Memory B cell (primary cell): ENCODE measurements around the gene CEP85L.

Experiments
- ATAC-seq: fragments of 150-1000 bp; cut with Tn5 transposase; 2 replicates; pipeline ENCODE4 v1.10.0; 2021; ENCODE audit warnings: low read depth, mild to moderate bottlenecking, moderate library complexity
- DNase-seq, 2 donors: peaks; one replicate each; pipeline ENCODE4 v3.0.0; 2022; ENCODE audit warnings: low spot score in 2 of 2
- H3K27ac Mint-ChIP-seq: one replicate; pipeline ENCODE4 v1.8.0; 2022; ENCODE audit warnings: mild to moderate bottlenecking, moderate library complexity, mixed read lengths
- H3K27me3 Mint-ChIP-seq: one replicate; pipeline ENCODE4 v1.8.0; 2022; ENCODE audit warnings: mixed read lengths
- H3K36me3 Mint-ChIP-seq: one replicate; pipeline ENCODE4 v1.8.0; 2022; ENCODE audit warnings: mild to moderate bottlenecking, mixed read lengths
- H3K4me1 Mint-ChIP-seq: one replicate; pipeline ENCODE4 v1.8.0; 2022; ENCODE audit warnings: mixed read lengths
- H3K4me3 Mint-ChIP-seq: one replicate; pipeline ENCODE4 v1.8.0; 2022; ENCODE audit warnings: mild to moderate bottlenecking, moderate library complexity, mixed read lengths
- H3K9me3 Mint-ChIP-seq: one replicate; pipeline ENCODE4 v1.8.0; 2022; ENCODE audit warnings: mixed read lengths

The CEP85L gene

DNA sequence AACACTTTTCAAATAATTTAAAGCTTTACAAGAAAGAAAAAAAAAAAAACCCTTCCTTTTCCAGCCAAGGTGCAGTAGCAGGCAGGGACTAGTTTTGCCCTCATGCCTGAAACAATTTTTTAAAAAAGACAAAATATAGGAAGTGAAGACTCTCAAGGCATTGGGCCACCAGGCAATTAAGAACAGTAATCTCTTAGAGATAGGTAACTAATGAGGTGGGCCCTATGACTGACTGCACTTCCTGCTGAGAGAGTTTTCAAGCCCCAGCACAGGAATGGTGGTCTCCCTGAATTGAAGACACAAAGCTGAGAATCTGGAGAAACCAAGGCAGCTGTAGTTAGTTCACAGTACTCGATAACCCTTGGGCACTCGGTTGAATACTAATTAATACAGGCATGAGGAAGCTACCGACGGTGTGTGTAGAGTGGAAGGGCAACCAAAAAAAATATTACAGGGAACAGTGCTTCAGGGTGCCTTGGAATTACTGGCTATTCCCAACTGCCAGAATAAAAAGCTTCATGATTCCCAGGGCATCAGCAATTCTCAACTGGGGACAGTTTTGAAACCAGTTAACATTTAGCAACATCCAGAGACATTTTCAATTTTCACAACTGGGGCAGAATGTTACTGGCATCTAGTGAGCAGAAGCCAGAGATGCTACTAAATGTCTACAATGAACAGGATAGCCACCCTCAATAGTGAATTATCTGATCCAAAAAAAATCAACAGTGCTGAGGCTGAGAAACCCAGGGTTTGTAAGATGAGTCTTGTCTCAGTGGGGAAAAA is 139.3 kb downstream of the CEP85L start:
- Mint-ChIP-seq H3K9me3 (no peaks in the 10 kb centered on the region), H3K27ac (peak overlapping the region; percentile 18), H3K36me3 (peaks cover 14% of the 10 kb centered on the region), H3K4me3 (no peak overlapping the region), H3K27me3 (no peaks in the 10 kb centered on the region), H3K4me1 (peaks cover 12% of the 10 kb centered on the region)
- DNase-seq (no peak), ATAC-seq (no peak)

DNA sequence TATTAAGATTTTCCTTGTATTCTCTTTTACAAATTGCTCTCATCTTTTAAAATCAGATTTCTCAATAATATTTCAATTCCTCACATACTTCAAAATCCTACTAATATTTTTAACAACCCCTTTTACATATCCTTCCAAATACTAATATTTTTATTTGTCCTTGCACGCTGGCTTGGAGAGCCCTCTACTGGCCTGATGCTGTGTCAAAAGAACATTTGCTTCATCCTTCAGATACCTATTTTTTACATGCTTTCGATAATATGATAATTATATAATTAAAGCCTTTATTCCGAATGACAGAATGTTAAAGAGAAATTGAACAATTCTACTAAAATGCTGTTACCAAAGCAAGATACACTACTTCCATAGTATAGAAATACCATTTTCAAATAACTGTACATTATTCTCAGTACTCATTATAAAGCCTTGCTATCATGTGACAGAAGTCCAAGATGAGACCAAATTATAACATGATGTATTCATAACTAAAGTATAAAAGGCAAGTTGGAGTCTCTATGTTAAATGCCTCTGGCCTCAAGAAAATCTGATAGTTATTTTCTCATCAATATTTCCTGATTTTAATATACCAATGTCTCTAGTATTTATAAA is 142.3 kb downstream of the CEP85L start:
- ATAC-seq = no peak
- no peak overlapping the region for H3K27ac Mint-ChIP-seq
- no peaks in the 10 kb centered on the region for H3K27me3 Mint-ChIP-seq
- H3K4me1 Mint-ChIP-seq = peaks cover 11% of the 10 kb centered on the region
- H3K9me3 Mint-ChIP-seq = no peaks in the 10 kb centered on the region
- peaks cover 18% of the 10 kb centered on the region for H3K36me3 Mint-ChIP-seq
- H3K4me3 Mint-ChIP-seq = no peak overlapping the region
- no peak for DNase-seq

DNA sequence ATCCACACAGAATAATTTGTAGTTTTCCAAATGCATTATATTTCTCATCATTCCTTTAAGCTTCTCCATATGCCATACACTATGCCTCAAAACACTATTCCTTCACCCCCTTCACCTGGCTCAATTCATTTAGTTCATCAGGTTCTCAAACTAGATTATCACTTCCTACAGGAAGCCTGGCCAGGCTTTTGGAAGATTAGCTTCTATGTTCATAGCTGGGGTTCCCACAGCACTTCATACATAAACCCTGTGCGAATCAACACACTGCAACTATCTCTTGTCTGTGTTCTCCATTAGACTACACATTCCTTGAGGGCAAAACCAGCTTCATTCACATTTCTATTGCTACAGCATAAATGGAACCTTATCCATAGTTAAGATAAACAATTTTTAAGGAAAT is 143.8 kb downstream of the CEP85L start:
- H3K9me3 Mint-ChIP-seq = no peaks in the 10 kb centered on the region
- ATAC-seq (no peak), DNase-seq (no peak)
- no peaks in the 10 kb centered on the region for H3K27me3 Mint-ChIP-seq
- H3K4me1 Mint-ChIP-seq = peaks cover 9% of the 10 kb centered on the region
- H3K36me3 Mint-ChIP-seq = peaks cover 21% of the 10 kb centered on the region
- H3K27ac Mint-ChIP-seq = no peak overlapping the region
- no peak overlapping the region for H3K4me3 Mint-ChIP-seq

DNA sequence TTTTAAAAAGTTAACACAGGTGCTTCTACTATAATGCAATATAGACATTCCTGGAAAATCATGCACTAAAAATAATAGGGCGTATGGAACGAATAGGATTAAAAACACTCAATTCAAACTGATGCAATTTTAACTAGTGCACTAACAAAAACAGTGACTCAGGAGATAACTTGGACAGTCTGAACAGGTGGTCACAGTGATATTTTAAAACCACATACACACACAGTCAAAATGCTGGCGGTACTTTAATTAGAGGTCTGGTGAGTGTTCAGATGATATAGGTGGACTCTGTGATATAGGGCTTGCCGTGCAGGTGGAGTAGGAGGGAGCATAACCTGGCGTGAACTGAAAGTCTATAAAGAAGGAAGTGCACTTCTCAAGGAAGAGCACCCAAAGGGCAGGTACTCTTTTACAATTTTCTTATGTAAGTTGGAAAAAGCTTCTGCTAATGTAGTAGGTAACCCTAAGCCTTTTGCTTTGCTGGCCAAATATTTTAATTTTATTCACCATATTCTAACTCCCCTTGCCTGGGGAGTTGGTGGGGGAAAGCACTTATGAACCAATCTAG is 145.2 kb downstream of the CEP85L start:
- H3K4me3 Mint-ChIP-seq = no peak overlapping the region
- peak overlapping the region; percentile 54 for H3K27ac Mint-ChIP-seq
- H3K9me3 Mint-ChIP-seq = no peaks in the 10 kb centered on the region
- DNase-seq = no peak
- H3K36me3 Mint-ChIP-seq = peaks cover 26% of the 10 kb centered on the region
- peaks cover 9% of the 10 kb centered on the region for H3K4me1 Mint-ChIP-seq
- no peaks in the 10 kb centered on the region for H3K27me3 Mint-ChIP-seq
- ATAC-seq = no peak

DNA sequence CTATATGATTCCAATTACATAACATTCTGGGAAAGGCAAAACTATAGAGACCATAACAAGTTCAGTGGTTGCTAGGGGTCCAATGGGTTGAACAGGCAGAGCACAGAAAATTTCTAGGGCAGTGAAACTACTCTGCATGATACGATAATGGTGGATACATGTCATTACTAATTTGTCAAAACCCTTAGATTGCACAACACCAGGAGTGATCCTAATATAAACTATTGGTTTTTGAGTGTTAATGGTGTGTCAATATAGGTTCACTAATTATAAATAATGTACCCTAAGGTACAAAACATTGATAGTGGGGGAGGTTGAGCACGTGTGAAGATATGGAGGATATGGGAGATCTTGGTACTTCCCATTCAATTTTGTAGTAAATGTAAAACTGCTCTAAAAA is 145.7 kb downstream of the CEP85L start:
- Mint-ChIP-seq H3K9me3 (peaks cover 2% of the 10 kb centered on the region), H3K4me1 (peaks cover 9% of the 10 kb centered on the region), H3K36me3 (peaks cover 30% of the 10 kb centered on the region), H3K27ac (no peak overlapping the region), H3K27me3 (no peaks in the 10 kb centered on the region), H3K4me3 (no peak overlapping the region)
- no peak for DNase-seq
- no peak for ATAC-seq

DNA sequence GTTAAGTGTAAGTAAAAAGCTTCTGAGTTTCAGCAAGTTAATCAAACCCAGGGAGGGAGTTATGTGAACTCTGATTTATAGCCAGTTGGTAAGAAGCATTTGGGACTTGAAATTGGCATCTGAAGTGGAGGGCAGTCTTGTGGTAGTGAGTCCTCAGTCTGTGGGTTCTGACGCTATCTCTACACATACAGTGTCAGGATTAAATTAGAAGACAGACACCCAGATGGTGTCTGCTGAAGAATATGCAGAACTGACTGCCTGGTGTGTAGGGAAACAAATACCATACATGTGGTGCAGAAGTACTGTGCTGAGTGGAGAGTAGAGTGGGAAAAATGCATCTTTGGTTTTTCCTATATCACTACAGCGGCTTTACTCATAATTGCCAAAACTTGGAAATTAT is 146.8 kb downstream of the CEP85L start:
- ATAC-seq (no peak), DNase-seq (no peak)
- Mint-ChIP-seq H3K27me3 (no peaks in the 10 kb centered on the region), H3K27ac (no peak overlapping the region), H3K4me3 (no peak overlapping the region), H3K4me1 (peaks cover 9% of the 10 kb centered on the region), H3K9me3 (peaks cover 2% of the 10 kb centered on the region), H3K36me3 (peaks cover 36% of the 10 kb centered on the region)

DNA sequence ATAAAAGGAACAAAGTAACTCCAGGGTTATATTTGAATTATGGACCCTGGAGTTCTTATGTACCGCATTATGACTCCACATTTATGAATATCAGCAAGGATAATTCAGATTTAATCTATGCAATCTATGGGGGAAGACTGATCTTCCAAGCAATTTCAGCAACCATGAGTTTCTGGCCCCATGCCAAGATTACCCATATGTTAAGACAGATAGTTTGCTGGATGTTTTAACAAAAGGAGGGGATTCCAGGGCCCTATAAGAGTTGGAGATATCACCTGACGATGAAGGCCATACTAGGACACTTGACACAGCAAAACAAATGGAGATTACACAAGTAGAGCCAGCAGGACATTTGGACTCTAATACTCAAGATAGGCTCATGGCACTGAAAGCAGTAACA is 149.2 kb downstream of the CEP85L start:
- H3K4me3 Mint-ChIP-seq = no peak overlapping the region
- H3K27me3 Mint-ChIP-seq = no peaks in the 10 kb centered on the region
- H3K36me3 Mint-ChIP-seq = peaks cover 42% of the 10 kb centered on the region
- no peak for DNase-seq
- H3K27ac Mint-ChIP-seq = no peak overlapping the region
- peaks cover 10% of the 10 kb centered on the region for H3K4me1 Mint-ChIP-seq
- peaks cover 2% of the 10 kb centered on the region for H3K9me3 Mint-ChIP-seq
- ATAC-seq = no peak

DNA sequence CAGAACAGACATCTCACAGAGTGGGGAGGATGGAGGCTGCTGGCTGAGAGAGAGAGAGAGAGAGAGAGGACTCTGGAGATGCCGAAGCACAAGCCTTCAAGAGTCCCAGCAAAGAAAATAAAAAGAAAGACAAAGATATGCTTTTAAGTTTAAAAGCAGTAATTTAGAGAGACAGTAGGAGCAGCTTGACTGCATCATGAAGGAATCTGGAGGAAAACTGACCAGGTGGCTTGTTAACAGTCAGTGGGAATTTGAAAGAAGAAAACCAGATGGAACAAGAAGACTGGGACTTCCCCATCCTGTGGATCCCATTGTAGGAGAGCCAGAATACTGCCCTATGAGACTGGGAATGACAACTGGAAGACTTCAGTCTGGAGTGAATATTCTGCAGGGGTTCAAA is 149.6 kb downstream of the CEP85L start:
- Mint-ChIP-seq H3K27me3 (no peaks in the 10 kb centered on the region), H3K4me1 (peaks cover 7% of the 10 kb centered on the region), H3K9me3 (peaks cover 2% of the 10 kb centered on the region), H3K36me3 (peaks cover 44% of the 10 kb centered on the region), H3K27ac (peak overlapping the region; percentile 31), H3K4me3 (no peak overlapping the region)
- DNase-seq (no peak), ATAC-seq (no peak)

DNA sequence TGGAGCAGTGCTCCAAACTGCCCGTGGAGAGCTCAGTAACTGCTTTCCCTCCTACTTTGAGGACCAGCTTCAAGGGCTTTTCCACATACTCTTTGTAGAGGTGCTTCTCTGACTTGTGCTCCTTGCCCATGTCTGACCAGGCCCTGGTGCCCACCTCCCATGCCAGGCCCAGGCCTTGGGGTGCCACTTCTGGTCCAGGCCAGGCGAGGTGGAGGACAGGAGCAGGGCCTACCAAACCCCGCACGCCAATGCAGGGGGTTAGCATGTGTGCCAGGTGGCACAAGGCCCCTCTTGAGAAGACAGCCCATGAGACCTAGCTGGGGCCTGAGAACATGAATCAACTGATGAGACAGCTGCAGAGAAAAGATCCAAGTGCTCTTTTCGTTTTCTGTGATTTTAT is 150.3 kb downstream of the CEP85L start:
- Mint-ChIP-seq H3K4me1 (peaks cover 4% of the 10 kb centered on the region), H3K27me3 (no peaks in the 10 kb centered on the region), H3K4me3 (no peak overlapping the region), H3K36me3 (peaks cover 43% of the 10 kb centered on the region), H3K9me3 (peaks cover 2% of the 10 kb centered on the region), H3K27ac (no peak overlapping the region)
- DNase-seq = no peak
- no peak for ATAC-seq

DNA sequence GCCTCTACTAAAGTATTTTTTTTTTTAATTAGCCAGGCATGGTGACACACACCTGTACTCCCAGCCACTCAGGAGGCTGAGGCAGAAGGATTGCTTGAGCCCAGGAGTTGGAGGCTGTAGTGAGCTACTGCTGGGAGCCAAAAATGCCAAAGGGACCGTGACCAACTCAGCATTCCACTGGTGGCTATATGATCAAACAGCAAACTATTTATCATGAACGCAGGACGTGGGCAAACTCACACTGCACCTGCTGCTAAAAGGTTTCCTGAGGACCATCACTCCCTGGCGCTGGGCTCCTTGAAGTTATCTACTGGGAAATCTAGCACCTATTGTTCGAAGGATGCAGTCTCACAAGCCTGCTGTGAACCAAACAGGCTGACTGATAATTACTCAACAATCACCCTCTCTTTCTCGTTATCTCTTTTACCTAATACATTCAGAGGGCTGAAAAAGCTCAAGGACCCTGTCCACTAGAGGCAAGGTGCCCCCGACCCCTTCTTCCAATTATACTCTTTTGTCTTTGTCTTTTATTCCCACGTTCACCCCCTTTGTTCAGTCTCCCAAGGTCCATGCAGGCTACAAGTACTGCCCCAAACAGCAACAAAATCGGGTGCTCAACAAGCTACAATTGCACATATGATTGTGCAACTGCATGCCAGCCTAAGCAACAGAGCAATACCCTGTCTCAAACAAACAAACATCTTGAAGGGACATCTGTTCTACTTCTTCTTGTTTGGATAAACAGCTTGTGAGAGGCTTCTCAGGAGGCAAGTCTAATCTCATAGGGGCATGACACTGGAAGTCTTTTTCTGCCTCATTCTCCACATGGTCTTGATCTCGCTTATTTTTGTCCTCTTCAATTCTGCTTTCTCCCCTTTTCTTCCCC is 151.0 kb downstream of the CEP85L start:
- H3K9me3 Mint-ChIP-seq = peaks cover 2% of the 10 kb centered on the region
- no peak overlapping the region for H3K27ac Mint-ChIP-seq
- H3K4me1 Mint-ChIP-seq = peaks cover 3% of the 10 kb centered on the region
- no peak for ATAC-seq
- no peaks in the 10 kb centered on the region for H3K27me3 Mint-ChIP-seq
- H3K36me3 Mint-ChIP-seq = peaks cover 41% of the 10 kb centered on the region
- no peak overlapping the region for H3K4me3 Mint-ChIP-seq
- no peak for DNase-seq

DNA sequence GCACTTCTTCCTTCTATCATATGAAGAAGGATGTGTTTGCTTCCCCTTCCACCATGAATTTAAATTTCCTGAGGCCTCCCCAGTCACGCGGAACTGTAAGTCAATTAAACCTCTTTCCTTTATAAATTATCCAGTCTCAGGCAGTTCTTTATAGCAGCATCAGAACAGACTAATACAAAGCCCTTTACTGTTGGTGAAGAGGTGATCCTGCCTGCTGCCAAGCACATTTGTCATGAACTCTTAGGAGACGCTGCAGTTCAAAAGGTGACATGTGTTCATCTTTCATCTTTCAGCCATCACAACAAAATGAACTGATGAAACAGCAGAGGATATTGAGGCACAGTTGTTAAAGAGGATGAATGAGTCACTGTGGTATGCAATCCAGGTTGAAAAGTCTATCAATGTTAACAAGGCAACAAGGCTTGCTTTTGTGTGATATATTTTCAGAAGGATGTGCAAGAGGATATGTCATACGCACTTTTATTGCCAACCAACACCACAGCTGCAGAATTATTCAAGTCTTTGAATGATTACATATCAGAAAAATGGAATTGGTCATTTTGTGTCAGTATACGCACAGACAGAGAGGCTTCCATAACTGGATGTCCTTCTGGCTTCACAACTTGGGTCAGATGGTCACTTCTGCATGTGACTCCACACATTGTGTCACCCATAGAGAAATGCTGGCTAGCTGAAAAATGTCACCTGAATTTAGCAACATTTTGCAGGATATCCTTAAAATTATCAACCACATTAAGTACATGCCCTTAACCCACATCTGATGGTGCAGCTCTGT is 155.7 kb downstream of the CEP85L start:
- H3K9me3 Mint-ChIP-seq = no peaks in the 10 kb centered on the region
- H3K4me3 Mint-ChIP-seq = no peak overlapping the region
- H3K27me3 Mint-ChIP-seq = no peaks in the 10 kb centered on the region
- DNase-seq = no peak
- peaks cover 3% of the 10 kb centered on the region for H3K4me1 Mint-ChIP-seq
- no peak for ATAC-seq
- peaks cover 50% of the 10 kb centered on the region for H3K36me3 Mint-ChIP-seq
- no peak overlapping the region for H3K27ac Mint-ChIP-seq

DNA sequence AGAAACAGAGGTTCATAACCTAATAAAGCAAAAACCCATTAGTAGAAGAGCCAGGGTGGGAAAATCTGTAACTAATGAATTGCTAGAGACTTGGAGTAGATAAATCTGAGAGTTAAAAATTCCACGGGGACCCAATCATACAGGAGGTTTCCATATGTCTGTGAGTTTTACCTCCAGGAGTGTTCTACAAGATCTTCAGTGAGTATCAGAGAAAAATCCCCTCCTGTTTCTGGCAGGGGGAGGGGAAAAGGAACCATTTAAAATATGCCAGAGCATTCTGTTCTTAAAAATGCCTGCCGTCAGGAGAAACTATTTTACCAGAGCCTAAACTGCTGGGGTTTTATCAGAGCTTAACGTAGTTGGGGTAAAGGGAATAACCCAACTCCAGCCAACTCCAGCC is 157.3 kb downstream of the CEP85L start:
- H3K4me3 Mint-ChIP-seq = no peak overlapping the region
- H3K9me3 Mint-ChIP-seq = peaks cover 4% of the 10 kb centered on the region
- no peak for ATAC-seq
- no peaks in the 10 kb centered on the region for H3K27me3 Mint-ChIP-seq
- no peak for DNase-seq
- H3K27ac Mint-ChIP-seq = no peak overlapping the region
- peaks cover 58% of the 10 kb centered on the region for H3K36me3 Mint-ChIP-seq
- H3K4me1 Mint-ChIP-seq = peaks cover 3% of the 10 kb centered on the region

DNA sequence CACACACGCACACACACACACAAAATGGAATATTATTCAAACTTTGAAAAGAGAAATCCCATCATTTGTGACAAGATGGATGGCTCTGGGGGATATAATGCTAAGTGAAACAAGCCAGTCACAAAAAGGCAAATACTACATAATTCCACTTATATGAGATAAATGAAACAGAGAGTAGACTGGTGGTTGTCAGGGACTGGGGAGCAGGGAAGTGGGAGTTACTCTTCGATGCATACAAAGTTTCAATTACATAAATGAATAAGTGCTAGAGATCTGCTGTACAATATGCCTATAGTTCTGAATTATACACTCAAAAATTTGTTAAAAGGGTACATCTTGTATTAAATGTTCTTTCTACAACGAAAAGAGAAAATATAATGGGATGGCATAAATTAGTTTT is 161.4 kb downstream of the CEP85L start:
- ATAC-seq (no peak), DNase-seq (no peak)
- H3K27me3 Mint-ChIP-seq = no peaks in the 10 kb centered on the region
- peaks cover 70% of the 10 kb centered on the region for H3K36me3 Mint-ChIP-seq
- H3K4me3 Mint-ChIP-seq = no peak overlapping the region
- H3K9me3 Mint-ChIP-seq = peaks cover 11% of the 10 kb centered on the region
- H3K27ac Mint-ChIP-seq = no peak overlapping the region
- peaks cover 4% of the 10 kb centered on the region for H3K4me1 Mint-ChIP-seq
